ENCODE results near the gene KRT17.
"Not testable (repeated sequence)": the region's sequence is repeated elsewhere in the genome, so short reads cannot be mapped to it uniquely, and the experiment has no call there.

- TF ChIP-seq POLR2A (IDR thresholded peaks at IDR 0.05; ENCODE audit: low read length); GATA1 (IDR thresholded peaks at IDR 0.05; ENCODE audit: low read depth, low read length): not testable (repeated sequence)
Observed at GRCh38 chr17:41616486-41616885, 7.9 kb downstream of the KRT17 start.

All from erythroblast (primary cell).